B cell (primary cell): ENCODE measurements around the gene USF1. TPM values are rescaled to one million over a fixed set of nuclear protein-coding genes. Genes with fewer than 3 reads are reported as not detected.

Source experiments
- ATAC-seq: fragments of 200-7000 bp; cut with Tn5 transposase; one replicate; pipeline ENCODE4 v1.10.0; 2021; ENCODE audit warnings: low read depth, mild to moderate bottlenecking, moderate number of reproducible peaks, moderate library complexity
- CTCF ChIA-PET: fragments of 350-600 bp; sonication (Branson Sonifier 250); formaldehyde crosslinking; loops from one replicate; lab custom pipeline; 2021; ENCODE audit warnings: antibody characterized with exemption, inconsistent platforms; lab: Charles Lee
- POLR2A ChIA-PET: fragments of 350-600 bp; sonication (Branson Sonifier 250); formaldehyde crosslinking; loops from one replicate; lab custom pipeline; 2021; ENCODE audit warnings: antibody characterized with exemption; lab: Charles Lee
- DNase-seq: peaks from one replicate; pipeline ENCODE4 v3.0.0; 2013
- H2AFZ ChIP-seq: 2 replicates; pipeline ENCODE4 v1.6.1; 2012; ENCODE audit warnings: mild to moderate bottlenecking, low read depth, low read length; ENCODE audit not compliant: insufficient read depth, poor library complexity, severe bottlenecking
- H3K27ac ChIP-seq, 2 donors: 1 replicate in 1 of 2; 2 replicates in 1 of 2; pipeline ENCODE4 v1.5.1; 2012 to 2013; ENCODE audit warnings: low read length in 2 of 2, mild to moderate bottlenecking in 2 of 2, moderate library complexity in 1 of 2
- H3K27me3 ChIP-seq, 4 experiments: fragments of 200-600 bp in 1 of 4; sonication (generic) in 1 of 4; replicated peaks in 1 of 4; 1 replicate in 2 of 4; 2 replicates in 2 of 4; pipeline versions ENCODE4 v1.6.1 to v1.7.0; 2013 to 2016; ENCODE audit warnings: low read length in 3 of 4, mild to moderate bottlenecking in 2 of 4, mixed read lengths in 1 of 4, moderate library complexity in 1 of 4; ENCODE audit not compliant: insufficient read depth in 4 of 4, control insufficient read depth in 3 of 4; ENCODE audit errors: control extremely low read depth in 1 of 4
- H3K36me3 ChIP-seq, 2 experiments: replicated peaks in 1 of 2; 1 replicate in 1 of 2; 2 replicates in 1 of 2; pipeline versions ENCODE4 v1.6.1 to v1.7.1; 2013; ENCODE audit warnings: low read length in 1 of 2; ENCODE audit not compliant: insufficient read depth in 2 of 2, control insufficient read depth in 1 of 2; ENCODE audit errors: control extremely low read depth in 1 of 2, extremely low read depth in 1 of 2
- H3K4me1 ChIP-seq, 2 donors: fragments of 200-600 bp in 1 of 2; sonication (generic) in 1 of 2; 1 replicate in 1 of 2; 2 replicates in 1 of 2; pipeline versions ENCODE4 v1.5.1 to v1.6.1; 2013 to 2017; ENCODE audit warnings: low read length in 2 of 2; ENCODE audit not compliant: control insufficient read depth in 2 of 2, insufficient read depth in 2 of 2
- H3K4me2 ChIP-seq: replicated peaks from 2 replicates; pipeline ENCODE3; 2012; ENCODE audit warnings: mild to moderate bottlenecking, low read depth, low read length; ENCODE audit not compliant: poor library complexity, severe bottlenecking
- H3K4me3 ChIP-seq, 5 experiments: fragments of 200-600 bp in 1 of 5; sonication (generic) in 1 of 5; 1 replicate in 3 of 5; 2 replicates in 2 of 5; pipeline versions ENCODE4 v1.5.1 to v1.7.0; 2011 to 2016; ENCODE audit warnings: low read length in 4 of 5, mild to moderate bottlenecking in 4 of 5, low read depth in 2 of 5, control low read depth in 1 of 5, moderate library complexity in 1 of 5; ENCODE audit not compliant: insufficient read depth in 1 of 5; ENCODE audit errors: control extremely low read depth in 1 of 5, extremely low read depth in 1 of 5
- H3K79me2 ChIP-seq: fragments of 200-600 bp; sonication (generic); one replicate; pipeline ENCODE4 v1.6.0; 2016; ENCODE audit warnings: low read length; ENCODE audit not compliant: control insufficient read depth, insufficient read depth
- H3K9ac ChIP-seq: fragments of 200-600 bp; sonication (generic); 2 replicates; pipeline ENCODE4 v1.6.1; 2017; ENCODE audit warnings: mild to moderate bottlenecking, low read length, moderate library complexity
- H3K9me3 ChIP-seq, 3 donors: one replicate each; pipeline versions ENCODE4 v1.6.1 to v1.7.1; 2013; ENCODE audit warnings: low read length in 2 of 3; ENCODE audit not compliant: control insufficient read depth in 2 of 3, insufficient read depth in 1 of 3; ENCODE audit errors: control extremely low read depth in 1 of 3
- H4K20me1 ChIP-seq: 2 replicates; pipeline ENCODE4 v1.6.0; 2012; ENCODE audit warnings: mild to moderate bottlenecking, low read length; ENCODE audit not compliant: insufficient read depth, control insufficient read depth, poor library complexity, severe bottlenecking
- H3K27ac Mint-ChIP-seq: one replicate; pipeline ENCODE4 v1.8.0; 2021; ENCODE audit warnings: mixed read lengths
- H3K27me3 Mint-ChIP-seq: one replicate; pipeline ENCODE4 v1.8.0; 2021; ENCODE audit warnings: mixed read lengths
- H3K4me1 Mint-ChIP-seq: one replicate; pipeline ENCODE4 v1.8.0; 2021; ENCODE audit warnings: mixed read lengths
- H3K4me3 Mint-ChIP-seq: one replicate; pipeline ENCODE4 v1.8.0; 2021; ENCODE audit warnings: mixed read lengths
- H3K9me3 Mint-ChIP-seq: one replicate; pipeline ENCODE4 v1.8.0; 2022; ENCODE audit warnings: mixed read lengths; ENCODE audit not compliant: insufficient read depth
- EZH2 ChIP-seq: IDR thresholded peaks from 2 replicates; pipeline ENCODE4 v1.6.1; 2012; ENCODE audit warnings: borderline replicate concordance, low read depth, mild to moderate bottlenecking, moderate library complexity, low read length; ENCODE audit not compliant: insufficient read depth, poor library complexity, severe bottlenecking
- WGBS: methylation state at CpG from one replicate; pipeline ENCODE4 v1.1.5; 2013; ENCODE audit warnings: missing lambda C conversion rate; ENCODE audit not compliant: insufficient coverage; 5-methylcytosine and 5-hydroxymethylcytosine counted together
- intact Hi-C: fragments of 100-400 bp; cut with micrococcal nuclease; formaldehyde crosslinking; loops from one replicate; pipeline ENCODE4 v1.10.0; 2022
- polyA plus RNA-seq: library from polyadenylated mRNA; depleted of rRNA; stranded (reverse); fragments of >200 nt; gene quantifications from 2 replicates; pipeline ENCODE4 v1.2.3, GENCODE V29; 2012
- total RNA-seq, 2 donors: library from RNA; stranded (reverse); fragments of 120-200 nt in 1 of 2; gene quantifications; 1 replicate in 1 of 2; 2 replicates in 1 of 2; pipeline versions ENCODE4 v1.2.3 to v1.2.4, GENCODE V29; 2013 to 2022
- TF ChIP-seq, protein P1 (sequence below): fragments of 200-600 bp; IDR thresholded peaks from one replicate; pipeline ENCODE4 v1.8.0; 2022; ENCODE audit warnings: antibody characterized with exemption, mild to moderate bottlenecking

USF1 gene
- total and polyA plus RNA-seq, 2 donors (not counting 1 experiment from before 2014, with no cell fraction given), result 192 to 249 TPM

DNA sequence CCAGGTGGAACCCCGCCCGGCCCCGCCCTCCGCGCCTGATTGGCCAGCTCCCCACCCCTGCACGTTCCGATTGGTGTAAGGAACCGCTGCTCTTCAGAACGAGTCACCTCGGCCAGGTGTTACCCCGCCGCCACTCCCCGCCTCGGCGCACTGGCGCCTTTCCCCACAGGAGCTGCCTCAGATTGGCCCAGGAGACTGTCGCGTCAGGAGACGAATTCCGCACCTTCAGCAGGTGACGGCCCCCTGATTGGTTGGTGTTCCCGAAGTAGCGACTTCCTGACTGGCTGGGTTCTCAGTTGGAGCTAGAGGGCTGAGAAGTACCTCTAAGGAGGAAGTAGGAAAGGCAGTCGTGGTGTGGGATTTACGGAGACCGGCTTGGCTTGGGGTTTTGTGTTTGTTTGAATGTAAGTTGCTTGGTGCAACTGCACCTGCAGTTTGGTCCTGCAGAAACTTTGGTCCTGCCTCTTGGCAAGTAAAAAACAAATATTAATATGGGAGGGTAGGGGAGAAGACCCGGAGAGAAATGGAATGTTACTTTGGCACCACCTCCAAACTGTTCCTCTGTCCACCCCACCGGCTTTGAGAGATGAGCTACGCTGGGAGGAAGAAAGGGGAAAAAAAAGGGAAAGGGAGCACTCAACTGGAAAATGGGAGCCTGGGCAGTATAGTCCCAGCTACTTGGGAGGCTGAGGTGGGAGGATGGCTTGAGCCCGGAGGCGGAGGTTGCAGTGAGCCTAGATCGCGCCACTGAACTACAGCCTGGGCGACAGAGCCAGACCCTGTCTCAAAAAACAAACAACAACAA, 24.4 kb downstream of the USF1 start:
- H3K4me1 Mint-ChIP-seq, result peaks cover 26% of the 10 kb centered on the region
- H3K9me3 Mint-ChIP-seq, result no peaks in the 10 kb centered on the region
- H3K27me3 Mint-ChIP-seq, result no peaks in the 10 kb centered on the region
- intact Hi-C loops, result loop anchor here (1.0 to 5.0 kb wide), 5 partner anchors 8 to 76 kb away; partner anchors contain the start of genes KLHDC9, TSTD1 and USF1
- TF ChIP-seq, protein P1, sequence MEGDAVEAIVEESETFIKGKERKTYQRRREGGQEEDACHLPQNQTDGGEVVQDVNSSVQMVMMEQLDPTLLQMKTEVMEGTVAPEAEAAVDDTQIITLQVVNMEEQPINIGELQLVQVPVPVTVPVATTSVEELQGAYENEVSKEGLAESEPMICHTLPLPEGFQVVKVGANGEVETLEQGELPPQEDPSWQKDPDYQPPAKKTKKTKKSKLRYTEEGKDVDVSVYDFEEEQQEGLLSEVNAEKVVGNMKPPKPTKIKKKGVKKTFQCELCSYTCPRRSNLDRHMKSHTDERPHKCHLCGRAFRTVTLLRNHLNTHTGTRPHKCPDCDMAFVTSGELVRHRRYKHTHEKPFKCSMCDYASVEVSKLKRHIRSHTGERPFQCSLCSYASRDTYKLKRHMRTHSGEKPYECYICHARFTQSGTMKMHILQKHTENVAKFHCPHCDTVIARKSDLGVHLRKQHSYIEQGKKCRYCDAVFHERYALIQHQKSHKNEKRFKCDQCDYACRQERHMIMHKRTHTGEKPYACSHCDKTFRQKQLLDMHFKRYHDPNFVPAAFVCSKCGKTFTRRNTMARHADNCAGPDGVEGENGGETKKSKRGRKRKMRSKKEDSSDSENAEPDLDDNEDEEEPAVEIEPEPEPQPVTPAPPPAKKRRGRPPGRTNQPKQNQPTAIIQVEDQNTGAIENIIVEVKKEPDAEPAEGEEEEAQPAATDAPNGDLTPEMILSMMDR, result no peak
- no peak for TF ChIP-seq EZH2
- H3K4me3 Mint-ChIP-seq, result peak overlapping the region; percentile 96
- Histone ChIP-seq H3K9ac (peak overlapping the region; percentile 80), H3K36me3 (peaks cover 0 to 2% of the 10 kb centered on the region in 2 experiments), H3K9me3 (no peaks in the 10 kb centered on the region), H3K4me1 (peaks cover 22 to 23% of the 10 kb centered on the region in 2 donors), H2AFZ (peak overlapping the region; percentile 72), H3K4me2 (peak overlapping the region; percentile 99), H4K20me1 (no peaks in the 10 kb centered on the region), H3K79me2 (peaks cover 5% of the 10 kb centered on the region), H3K4me3 (peak overlapping the region; percentile 50 to 83 (median 81)), H3K27me3 (no peaks in the 10 kb centered on the region), H3K27ac (peak overlapping the region; percentile 55 to 85)
- ChIA-PET CTCF (interaction anchor here (0.9 to 3.6 kb wide), 14 partner anchors 11 to 126 kb away, joined by 3 to 24 read pairs (median 5); partner anchors contain the start of genes ARHGAP30, ITLN2, KLHDC9 and USF1), POLR2A (interaction anchor here (0.5 to 1.9 kb wide), 10 partner anchors 8 to 144 kb away, joined by 3 to 20 read pairs (median 4); partner anchors contain the start of genes NIT1, PFDN2, PPOX and TSTD1)
- DNase-seq (peak; percentile 92), ATAC-seq (peak; percentile 93)
- 4% methylated on average over 27 of the region's 34 CpGs for WGBS
- peak overlapping the region; percentile 91 for H3K27ac Mint-ChIP-seq
